ENCODE results near the gene CENPT. TPM values are rescaled to one million over a fixed set of nuclear protein-coding genes. Genes with fewer than 3 reads are reported as not detected.
"Not testable (repeated sequence)": the region's sequence is repeated elsewhere in the genome, so short reads cannot be mapped to it uniquely, and the experiment has no call there.

The CENPT gene
- total RNA-seq, 1 experiment from 2014 or later = 43.7 TPM

GRCh38 chr16:67846063-67846319, 1.5 kb downstream of the CENPT start:
- Histone ChIP-seq H3K36me3 (replicated peaks; ENCODE audit: control insufficient read depth, insufficient read depth, low read length) (peaks cover 2% of the 10 kb centered on the region), H3K27me3 (ENCODE audit: control insufficient read depth, insufficient read depth, low read length) (no peaks in the 10 kb centered on the region)
- DNase-seq = no peak

GRCh38 chr16:67845291-67846062, 2.0 kb downstream of the CENPT start:
- DNase-seq = peak; percentile 47
- Histone ChIP-seq H3K27me3 (ENCODE audit: control insufficient read depth, insufficient read depth, low read length) (no peaks in the 10 kb centered on the region), H3K4me3 (ENCODE audit: insufficient read depth, low read depth, low read length) (peak overlapping the region; percentile 98), H3K36me3 (replicated peaks; ENCODE audit: control insufficient read depth, insufficient read depth, low read length) (peaks cover under 1% of the 10 kb centered on the region)

More at GRCh38 chr16:67846063-67846319, 1.5 kb downstream of the CENPT start:
- H3K4me3 ChIP-seq (ENCODE audit: insufficient read depth, low read depth, low read length) = peak overlapping the region; percentile 98

GRCh38 chr16:67844497-67844896, 3.0 kb downstream of the CENPT start:
- H3K36me3 ChIP-seq (replicated peaks; ENCODE audit: control insufficient read depth, insufficient read depth, low read length) = no peaks in the 10 kb centered on the region; the same call in 1 of the 2 replicates
- H3K4me3 ChIP-seq (ENCODE audit: insufficient read depth, low read depth, low read length) = no peak overlapping the region
- no peaks in the 10 kb centered on the region for H3K27me3 ChIP-seq (ENCODE audit: control insufficient read depth, insufficient read depth, low read length)
- peak; percentile 34 for DNase-seq

GRCh38 chr16:67843343-67843765, 4.1 kb downstream of the CENPT start:
- DNase-seq = no peak
- H3K27me3 ChIP-seq (ENCODE audit: control insufficient read depth, insufficient read depth, low read length) = no peaks in the 10 kb centered on the region
- H3K4me3 ChIP-seq (ENCODE audit: insufficient read depth, low read depth, low read length) = peak overlapping the region; percentile 90

GRCh38 chr16:67842509-67843342, 4.8 kb downstream of the CENPT start:
- no peaks in the 10 kb centered on the region for H3K27me3 ChIP-seq (ENCODE audit: control insufficient read depth, insufficient read depth, low read length)
- H3K36me3 ChIP-seq (replicated peaks; ENCODE audit: control insufficient read depth, insufficient read depth, low read length) = no peaks in the 10 kb centered on the region; the same call in 1 of the 2 replicates
- peak; percentile 82 for DNase-seq
- peak overlapping the region; percentile 90 for H3K4me3 ChIP-seq (ENCODE audit: insufficient read depth, low read depth, low read length)

More at GRCh38 chr16:67843343-67843765, 4.1 kb downstream of the CENPT start:
- no peaks in the 10 kb centered on the region; the same call in 1 of the 2 replicates for H3K36me3 ChIP-seq (replicated peaks; ENCODE audit: control insufficient read depth, insufficient read depth, low read length)

- Histone ChIP-seq H3K4me3 (ENCODE audit: insufficient read depth, low read depth, low read length) (peak within 1 kb of the TSS; percentile 90), H3K36me3 (replicated peaks; ENCODE audit: control insufficient read depth, insufficient read depth, low read length) (no peaks in the 10 kb centered on the region; the same call in 1 of the 2 replicates), H3K27me3 (ENCODE audit: control insufficient read depth, insufficient read depth, low read length) (no peaks in the 10 kb centered on the region)
- DNase-seq = peak; percentile 97
These were observed 5.5 kb downstream of the CENPT start, which contains the start of gene THAP11 for GRCh38 chr16:67841816-67842508. Gene THAP11, plus strand, starts transcription at chr16:67842320. Its CDS starts 235 bp downstream, at chr16:67842555.

GRCh38 chr16:67841198-67841815, 6.2 kb downstream of the CENPT start:
- peak; percentile 51 for DNase-seq
- Histone ChIP-seq H3K36me3 (replicated peaks; ENCODE audit: control insufficient read depth, insufficient read depth, low read length) (no peaks in the 10 kb centered on the region; the same call in 1 of the 2 replicates), H3K4me3 (ENCODE audit: insufficient read depth, low read depth, low read length) (peak overlapping the region; percentile 20), H3K27me3 (ENCODE audit: control insufficient read depth, insufficient read depth, low read length) (no peaks in the 10 kb centered on the region)

GRCh38 chr16:67837811-67838210, 9.7 kb downstream of the CENPT start:
- no peak for DNase-seq
- Histone ChIP-seq H3K36me3 (replicated peaks; ENCODE audit: control insufficient read depth, insufficient read depth, low read length) (no peaks in the 10 kb centered on the region), H3K27me3 (ENCODE audit: control insufficient read depth, insufficient read depth, low read length) (no peaks in the 10 kb centered on the region), H3K4me3 (ENCODE audit: insufficient read depth, low read depth, low read length) (no peak overlapping the region)

GRCh38 chr16:67837190-67837589, 10.3 kb downstream of the CENPT start:
- not testable (repeated sequence) for H3K4me3 ChIP-seq (ENCODE audit: insufficient read depth, low read depth, low read length); H3K36me3 ChIP-seq (replicated peaks; ENCODE audit: control insufficient read depth, insufficient read depth, low read length); DNase-seq; H3K27me3 ChIP-seq (ENCODE audit: control insufficient read depth, insufficient read depth, low read length)

- Histone ChIP-seq H3K4me3 (ENCODE audit: insufficient read depth, low read depth, low read length) (no peak overlapping the region; the same call in 1 of the 2 replicates), H3K27me3 (ENCODE audit: control insufficient read depth, insufficient read depth, low read length) (no peaks in the 10 kb centered on the region), H3K36me3 (replicated peaks; ENCODE audit: control insufficient read depth, insufficient read depth, low read length) (peaks cover 21% of the 10 kb centered on the region)
- DNase-seq = peak; percentile 43
These were observed 13.3 kb downstream of the CENPT start for GRCh38 chr16:67834242-67834614.

GRCh38 chr16:67833415-67834241, 13.9 kb downstream of the CENPT start:
- peak; percentile 99 for DNase-seq
- Histone ChIP-seq H3K27me3 (ENCODE audit: control insufficient read depth, insufficient read depth, low read length) (no peaks in the 10 kb centered on the region), H3K4me3 (ENCODE audit: insufficient read depth, low read depth, low read length) (peak overlapping the region; percentile 80), H3K36me3 (replicated peaks; ENCODE audit: control insufficient read depth, insufficient read depth, low read length) (peaks cover 25% of the 10 kb centered on the region)

- no peak for DNase-seq
These were observed 14.5 kb downstream of the CENPT start for GRCh38 chr16:67833030-67833414.

GRCh38 chr16:67828651-67829050, 18.8 kb downstream of the CENPT start:
- H3K36me3 ChIP-seq (replicated peaks; ENCODE audit: control insufficient read depth, insufficient read depth, low read length) = peaks cover 25% of the 10 kb centered on the region
- peak; percentile 19 for DNase-seq
- H3K4me3 ChIP-seq (ENCODE audit: insufficient read depth, low read depth, low read length) = no peak overlapping the region
- H3K27me3 ChIP-seq (ENCODE audit: control insufficient read depth, insufficient read depth, low read length) = no peaks in the 10 kb centered on the region

More at GRCh38 chr16:67833030-67833414, 14.5 kb downstream of the CENPT start:
- H3K4me3 ChIP-seq (ENCODE audit: insufficient read depth, low read depth, low read length) = peak overlapping the region; percentile 80
- H3K27me3 ChIP-seq (ENCODE audit: control insufficient read depth, insufficient read depth, low read length) = no peaks in the 10 kb centered on the region
- peaks cover 25% of the 10 kb centered on the region for H3K36me3 ChIP-seq (replicated peaks; ENCODE audit: control insufficient read depth, insufficient read depth, low read length)

Data from H7 (cell line).